Activated T-cell treated with anti-CD3 and anti-CD28 coated beads, Interleukin-2, amount 50 U/mL, for 24 hours (primary cell): Measurements from ENCODE around the gene JUND.
"Not testable (repeated sequence)": the region's sequence is repeated elsewhere in the genome, so short reads cannot be mapped to it uniquely, and the experiment has no call there.

Experiments used
- DNase-seq: peaks from one replicate; pipeline ENCODE4 v3.0.0-alpha.2; 2020
- H3K27ac Mint-ChIP-seq: 2 replicates; pipeline ENCODE4 v1.8.0; 2020; ENCODE audit warnings: mild to moderate bottlenecking, mixed read lengths
- H3K27me3 Mint-ChIP-seq: 2 replicates; pipeline ENCODE4 v1.8.0; 2020; ENCODE audit warnings: mixed read lengths
- H3K36me3 Mint-ChIP-seq: 2 replicates; pipeline ENCODE4 v1.8.0; 2020; ENCODE audit warnings: low read depth, mixed read lengths
- H3K4me1 Mint-ChIP-seq: 2 replicates; pipeline ENCODE4 v1.8.0; 2020; ENCODE audit warnings: low read depth, mixed read lengths
- H3K4me3 Mint-ChIP-seq: 2 replicates; pipeline ENCODE4 v1.8.0; 2020; ENCODE audit warnings: mild to moderate bottlenecking, moderate library complexity, mixed read lengths
- H3K9me3 Mint-ChIP-seq: 2 replicates; pipeline ENCODE4 v1.8.0; 2020; ENCODE audit warnings: mixed read lengths

JUND gene

GRCh38 chr19:18281082-18282020 is at the start of gene JUND:
Gene JUND (minus strand): TSS chr19:18281622. CDS start chr19:18281484, 138 bp downstream.
- Mint-ChIP-seq H3K4me3 (peak within 1 kb of the TSS; percentile 98), H3K4me1 (peaks cover 48% of the 10 kb centered on the region), H3K27me3 (no peaks in the 10 kb centered on the region), H3K27ac (peak within 1 kb of the TSS; percentile 98), H3K36me3 (peaks cover 37% of the 10 kb centered on the region), H3K9me3 (peaks cover 3% of the 10 kb centered on the region)
- DNase-seq, result peak; percentile 97

DNA sequence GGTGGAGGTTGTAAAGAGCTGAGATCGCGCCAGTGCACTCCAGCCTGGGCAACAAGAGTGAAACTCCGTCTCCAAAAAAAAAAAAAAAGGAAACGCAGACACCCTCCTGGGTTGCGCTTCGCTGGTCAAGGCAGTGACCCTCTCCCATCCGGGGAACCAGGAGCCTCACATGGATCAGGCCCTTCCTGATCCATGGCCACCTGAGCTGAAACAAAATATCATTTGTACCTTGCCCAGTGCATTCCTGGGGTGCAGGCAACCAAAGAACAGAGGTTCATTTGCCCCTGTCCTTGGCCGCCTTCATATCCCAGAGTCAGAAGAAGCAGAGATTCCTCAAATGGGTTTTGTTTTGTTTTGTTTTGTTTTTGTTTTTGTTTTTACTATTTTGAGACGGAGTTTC is 49.4 kb upstream of the JUND start:
- no peaks in the 10 kb centered on the region for H3K27me3 Mint-ChIP-seq
- H3K36me3 Mint-ChIP-seq, result no peaks in the 10 kb centered on the region
- H3K27ac Mint-ChIP-seq, result no peak overlapping the region
- no peaks in the 10 kb centered on the region for H3K9me3 Mint-ChIP-seq
- H3K4me3 Mint-ChIP-seq, result no peak overlapping the region
- peaks cover 12% of the 10 kb centered on the region for H3K4me1 Mint-ChIP-seq
- no peak for DNase-seq

GRCh38 chr19:18329035-18329376 is 47.6 kb upstream of the JUND start:
- DNase-seq, result no peak
- Mint-ChIP-seq H3K27me3 (no peaks in the 10 kb centered on the region), H3K36me3 (no peaks in the 10 kb centered on the region), H3K9me3 (no peaks in the 10 kb centered on the region), H3K27ac (no peak overlapping the region), H3K4me1 (peaks cover 15% of the 10 kb centered on the region), H3K4me3 (peak overlapping the region; percentile 71)

GRCh38 chr19:18328340-18329034 is 47.1 kb upstream of the JUND start:
- Mint-ChIP-seq H3K4me3 (peak overlapping the region; percentile 71), H3K27ac (peak overlapping the region; percentile 79), H3K27me3 (no peaks in the 10 kb centered on the region), H3K36me3 (no peaks in the 10 kb centered on the region), H3K9me3 (no peaks in the 10 kb centered on the region), H3K4me1 (peaks cover 20% of the 10 kb centered on the region)
- peak; percentile 80 for DNase-seq

DNA sequence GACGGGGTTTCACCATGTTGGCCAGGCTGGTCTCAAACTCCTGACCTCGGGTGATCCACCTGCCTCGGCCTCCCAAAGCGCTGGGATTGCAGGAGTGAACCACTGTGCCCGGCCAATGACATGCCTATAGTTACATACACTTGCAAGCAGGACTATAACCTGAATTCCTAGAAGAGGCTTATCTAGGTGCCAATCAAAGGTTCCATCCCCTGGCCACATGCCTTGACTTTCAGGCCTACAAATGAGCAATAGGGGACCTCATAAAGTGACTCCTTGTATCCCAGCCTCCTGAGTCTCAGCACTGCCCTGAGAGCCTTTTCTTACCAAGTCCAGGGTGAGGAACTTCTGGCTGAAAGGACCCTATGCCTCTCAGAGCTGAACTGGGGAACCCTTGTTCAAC is 45.4 kb upstream of the JUND start:
- peaks cover 27% of the 10 kb centered on the region for H3K4me1 Mint-ChIP-seq
- H3K4me3 Mint-ChIP-seq, result no peak overlapping the region
- DNase-seq, result no peak
- no peak overlapping the region for H3K27ac Mint-ChIP-seq
- no peaks in the 10 kb centered on the region for H3K9me3 Mint-ChIP-seq
- H3K27me3 Mint-ChIP-seq, result no peaks in the 10 kb centered on the region
- peaks cover 11% of the 10 kb centered on the region for H3K36me3 Mint-ChIP-seq

DNA sequence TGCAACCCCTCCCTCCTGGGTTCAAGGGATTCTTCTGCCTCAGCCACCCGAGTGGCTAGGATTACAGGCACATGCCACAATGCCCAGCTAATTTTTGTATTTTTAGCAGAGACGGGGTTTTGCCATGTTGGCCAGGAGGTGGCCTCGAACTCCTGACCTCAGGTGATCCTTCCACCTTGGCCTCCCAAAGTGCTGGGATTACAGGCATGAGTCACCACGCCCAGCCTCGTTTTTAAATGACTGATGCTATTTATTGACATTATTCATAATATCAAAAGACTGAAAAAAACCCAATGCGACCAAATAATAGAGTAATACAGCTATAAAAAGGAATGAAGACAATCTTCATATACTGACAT is 42.9 kb upstream of the JUND start:
- H3K27me3 Mint-ChIP-seq, H3K9me3 Mint-ChIP-seq, DNase-seq, H3K4me3 Mint-ChIP-seq: not testable (repeated sequence)
- H3K4me1 Mint-ChIP-seq, result peaks cover 48% of the 10 kb centered on the region
- H3K36me3 Mint-ChIP-seq, result peaks cover 35% of the 10 kb centered on the region
- peak overlapping the region; percentile 97 for H3K27ac Mint-ChIP-seq

- H3K4me1 Mint-ChIP-seq, result peaks cover 50% of the 10 kb centered on the region
Observed at GRCh38 chr19:18322759-18323460, 41.5 kb upstream of the JUND start, which contains the start of gene LSM4. Gene LSM4 (minus strand): TSS chr19:18323076. CDS start chr19:18323020, 56 bp downstream.

GRCh38 chr19:18322318-18322758 is 40.9 kb upstream of the JUND start:
- peak overlapping the region; percentile 89 for H3K4me3 Mint-ChIP-seq
- DNase-seq, result peak; percentile 65
- peak overlapping the region; percentile 97 for H3K27ac Mint-ChIP-seq
- peaks cover 52% of the 10 kb centered on the region for H3K36me3 Mint-ChIP-seq
- no peaks in the 10 kb centered on the region for H3K9me3 Mint-ChIP-seq
- H3K27me3 Mint-ChIP-seq, result no peaks in the 10 kb centered on the region
- H3K4me1 Mint-ChIP-seq, result peaks cover 55% of the 10 kb centered on the region

More at GRCh38 chr19:18322759-18323460, 41.5 kb upstream of the JUND start, which contains the start of gene LSM4:
- H3K27me3 Mint-ChIP-seq, result no peaks in the 10 kb centered on the region
- DNase-seq, result peak; percentile 100
- H3K36me3 Mint-ChIP-seq, result peaks cover 47% of the 10 kb centered on the region
- H3K27ac Mint-ChIP-seq, result peak within 1 kb of the TSS; percentile 97
- no peaks in the 10 kb centered on the region for H3K9me3 Mint-ChIP-seq
- H3K4me3 Mint-ChIP-seq, result peak within 1 kb of the TSS; percentile 89

- Mint-ChIP-seq H3K27ac (peak overlapping the region; percentile 97), H3K9me3 (no peaks in the 10 kb centered on the region), H3K4me1 (peaks cover 55% of the 10 kb centered on the region), H3K27me3 (no peaks in the 10 kb centered on the region), H3K36me3 (peaks cover 52% of the 10 kb centered on the region), H3K4me3 (peak overlapping the region; percentile 89)
- DNase-seq, result no peak
Observed at GRCh38 chr19:18321734-18322102, 40.3 kb upstream of the JUND start.

DNA sequence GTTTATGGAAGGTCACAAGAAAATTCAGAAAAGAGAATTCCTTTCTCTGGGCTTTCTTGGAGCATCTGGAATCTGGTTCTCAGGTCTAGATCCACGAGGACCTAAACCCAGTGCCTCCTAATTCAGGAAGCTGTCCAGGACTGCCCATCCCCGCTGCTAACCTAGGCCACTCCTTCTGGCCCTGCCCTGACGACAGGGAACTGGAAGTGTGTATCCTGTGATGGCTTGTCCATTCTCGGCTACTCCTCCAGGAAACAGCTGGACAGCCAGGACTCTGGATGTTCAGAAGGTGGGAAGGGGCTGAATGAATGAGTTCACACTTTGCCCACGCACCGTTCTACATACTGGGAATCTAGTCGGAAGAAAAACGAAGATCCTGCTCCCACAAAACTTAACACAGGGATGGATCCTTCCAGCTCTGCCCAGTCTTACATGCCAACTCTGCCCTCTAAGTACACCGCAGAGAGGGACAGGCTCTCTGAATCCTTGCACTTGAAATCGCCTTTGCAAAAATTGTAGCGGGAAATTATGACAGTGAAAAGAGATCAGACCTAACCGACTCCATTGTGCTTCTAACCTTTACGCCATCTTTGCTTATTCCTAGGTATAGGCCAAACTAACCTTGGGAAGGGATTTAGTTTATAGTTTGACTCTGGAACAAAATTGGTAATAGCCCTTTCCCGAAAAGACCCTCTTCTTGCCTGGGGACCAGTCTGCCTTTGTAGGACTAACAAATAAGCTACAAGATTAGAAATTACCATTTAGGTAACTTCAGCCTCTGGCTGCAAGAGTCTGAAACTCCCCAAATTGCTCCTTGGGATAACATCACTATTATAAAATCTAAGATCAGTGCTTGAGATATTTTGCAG is 39.7 kb upstream of the JUND start:
- Mint-ChIP-seq H3K36me3 (peaks cover 57% of the 10 kb centered on the region), H3K27me3 (no peaks in the 10 kb centered on the region), H3K27ac (peak overlapping the region; percentile 97), H3K9me3 (no peaks in the 10 kb centered on the region), H3K4me3 (peak overlapping the region; percentile 89), H3K4me1 (peaks cover 57% of the 10 kb centered on the region)
- no peak for DNase-seq

DNA sequence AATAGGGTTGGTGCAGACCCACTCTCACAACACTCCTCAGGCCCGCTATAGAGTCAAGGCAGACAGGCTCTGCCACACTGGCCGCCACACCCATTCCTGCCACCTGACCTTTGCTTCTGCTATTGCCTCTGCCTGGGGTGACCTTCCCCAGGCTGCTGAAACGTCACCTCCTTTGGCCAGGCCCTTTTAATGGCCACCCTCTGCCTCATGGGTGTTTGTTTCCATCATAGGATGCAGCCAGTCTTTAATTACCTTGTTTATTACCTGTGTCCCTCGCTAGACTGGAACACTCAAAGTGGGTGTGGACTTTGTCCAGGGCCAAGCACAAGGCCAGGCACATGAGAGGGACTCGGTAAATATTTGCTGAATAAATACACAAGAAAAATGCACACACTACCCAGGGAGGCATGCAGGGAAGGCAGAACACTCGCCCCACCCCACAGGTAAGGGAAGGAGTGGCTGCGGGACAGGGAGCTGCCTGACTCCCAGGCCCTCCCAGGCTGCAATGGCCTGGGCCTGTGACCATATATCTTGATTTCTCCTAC is 38.2 kb upstream of the JUND start:
- Mint-ChIP-seq H3K9me3 (no peaks in the 10 kb centered on the region), H3K4me1 (peaks cover 62% of the 10 kb centered on the region), H3K36me3 (peaks cover 72% of the 10 kb centered on the region), H3K4me3 (peak overlapping the region; percentile 71), H3K27me3 (no peaks in the 10 kb centered on the region), H3K27ac (peak overlapping the region; percentile 97)
- no peak for DNase-seq

- H3K36me3 Mint-ChIP-seq, result peaks cover 86% of the 10 kb centered on the region
- peak overlapping the region; percentile 71 for H3K4me3 Mint-ChIP-seq
- H3K4me1 Mint-ChIP-seq, result peaks cover 54% of the 10 kb centered on the region
- H3K27me3 Mint-ChIP-seq, result no peaks in the 10 kb centered on the region
- DNase-seq, result peak; percentile 69
- H3K27ac Mint-ChIP-seq, result peak overlapping the region; percentile 97
- H3K9me3 Mint-ChIP-seq, result no peaks in the 10 kb centered on the region
Observed at GRCh38 chr19:18317961-18318800, 36.8 kb upstream of the JUND start.

DNA sequence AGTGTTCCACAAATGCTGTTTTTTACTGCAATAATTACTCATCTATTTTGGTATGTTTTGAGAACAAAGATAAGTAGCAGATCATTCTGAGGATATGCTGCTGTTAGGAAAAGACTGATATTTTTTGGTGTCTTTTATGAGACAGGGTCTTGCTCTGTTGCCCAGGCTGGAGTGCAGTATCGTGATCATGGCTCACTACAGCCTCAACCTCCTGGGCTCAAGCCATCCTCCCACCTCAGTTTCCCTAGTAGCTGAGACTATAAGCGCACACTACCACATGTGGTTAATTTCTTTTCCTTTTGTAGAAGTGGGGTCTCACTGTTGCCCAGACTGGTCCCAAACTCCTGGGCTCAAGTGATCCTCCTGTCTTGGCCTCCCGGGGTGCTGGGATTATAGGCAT is 32.0 kb upstream of the JUND start:
- H3K27ac Mint-ChIP-seq, result peak overlapping the region; percentile 69

More for the DNA sequence above, 32.0 kb upstream of the JUND start:
- no peak overlapping the region for H3K4me3 Mint-ChIP-seq
- DNase-seq, result no peak
- H3K36me3 Mint-ChIP-seq, result peaks cover 90% of the 10 kb centered on the region
- no peaks in the 10 kb centered on the region for H3K9me3 Mint-ChIP-seq
- no peaks in the 10 kb centered on the region for H3K27me3 Mint-ChIP-seq
- H3K4me1 Mint-ChIP-seq, result peaks cover 27% of the 10 kb centered on the region
